SU-DHL-6 (cell line): ENCODE measurements around the gene DAZL.

ENCODE experiments used
- H2AFZ ChIP-seq: fragments of 200-600 bp; sonication (generic); 2 replicates; pipeline ENCODE4 v1.6.1; 2014; ENCODE audit warnings: low read depth, mild to moderate bottlenecking, moderate library complexity, mixed read lengths, antibody characterized with exemption, low read length; ENCODE audit not compliant: severe bottlenecking
- H3F3A ChIP-seq: fragments of 200-600 bp; shearing (Covaris generic); 2 replicates; pipeline ENCODE4 v1.6.0; 2016; ENCODE audit warnings: antibody characterized with exemption, mild to moderate bottlenecking; ENCODE audit not compliant: insufficient read depth
- H3K27ac ChIP-seq: fragments of 200-600 bp; sonication (generic); 2 replicates; pipeline ENCODE4 v1.5.1; 2016; ENCODE audit warnings: low read depth, mild to moderate bottlenecking, low read length, moderate library complexity, mixed read lengths
- H3K27me3 ChIP-seq: fragments of 200-600 bp; sonication (generic), shearing (Covaris generic); 2 replicates; pipeline ENCODE4 v1.6.0; 2014; ENCODE audit warnings: mild to moderate bottlenecking, low read length
- H3K36me3 ChIP-seq: fragments of 200-600 bp; sonication (generic); 2 replicates; pipeline ENCODE4 v1.6.1; 2014; ENCODE audit warnings: mild to moderate bottlenecking, low read length, mixed read lengths
- H3K4me2 ChIP-seq: fragments of 300-600, 200-600 bp; shearing (Covaris generic), sonication (generic); 2 replicates; pipeline ENCODE4 v1.6.0; 2014; ENCODE audit warnings: low read length, low read depth, mild to moderate bottlenecking; ENCODE audit not compliant: poor library complexity, severe bottlenecking
- H3K4me3 ChIP-seq: fragments of 200-600 bp; sonication (generic); 2 replicates; pipeline ENCODE4 v1.5.1; 2014; ENCODE audit warnings: antibody characterized with exemption, low read length, mild to moderate bottlenecking, mixed read lengths; ENCODE audit not compliant: insufficient read depth, poor library complexity, severe bottlenecking
- H3K79me2 ChIP-seq: fragments of 200-600 bp; sonication (generic); 2 replicates; pipeline ENCODE4 v1.6.1; 2014; ENCODE audit warnings: mild to moderate bottlenecking, low read length, moderate library complexity; ENCODE audit not compliant: insufficient read depth
- H3K9ac ChIP-seq: fragments of 200-600 bp; sonication (generic); 2 replicates; pipeline ENCODE4 v1.7.0; 2014; ENCODE audit warnings: mild to moderate bottlenecking, low read length
- H3K9me2 ChIP-seq: fragments of 200-600 bp; sonication (generic); replicated peaks from 2 replicates; pipeline ENCODE4 v1.6.1; 2014; ENCODE audit warnings: low read length; ENCODE audit not compliant: insufficient read depth
- H3K9me3 ChIP-seq: fragments of 200-600 bp; sonication (generic); 2 replicates; pipeline ENCODE4 v1.6.1; 2014; ENCODE audit warnings: low read length, mixed read lengths; ENCODE audit not compliant: insufficient read depth
- H4K20me1 ChIP-seq: fragments of 200-600 bp; sonication (generic); 2 replicates; pipeline ENCODE4 v1.6.1; 2014; ENCODE audit warnings: low read depth, mild to moderate bottlenecking, antibody characterized with exemption, low read length, moderate library complexity, mixed read lengths
- EZH2phosphoT487 ChIP-seq: fragments of 200-600 bp; sonication (generic), shearing (Covaris generic); conservative IDR thresholded peaks from 2 replicates; pipeline ENCODE4 v1.6.1; 2018; ENCODE audit warnings: mild to moderate bottlenecking, antibody characterized with exemption, low read length, moderate library complexity, mixed read lengths
- TF ChIP-seq, protein P1 (sequence below): fragments of 200-600 bp; sonication (generic); IDR thresholded peaks from one replicate; pipeline ENCODE4 v1.5.1; 2017; ENCODE audit warnings: antibody characterized with exemption, mild to moderate bottlenecking, low read length, moderate library complexity; ENCODE audit not compliant: insufficient read depth, poor library complexity, severe bottlenecking

DAZL gene

DNA sequence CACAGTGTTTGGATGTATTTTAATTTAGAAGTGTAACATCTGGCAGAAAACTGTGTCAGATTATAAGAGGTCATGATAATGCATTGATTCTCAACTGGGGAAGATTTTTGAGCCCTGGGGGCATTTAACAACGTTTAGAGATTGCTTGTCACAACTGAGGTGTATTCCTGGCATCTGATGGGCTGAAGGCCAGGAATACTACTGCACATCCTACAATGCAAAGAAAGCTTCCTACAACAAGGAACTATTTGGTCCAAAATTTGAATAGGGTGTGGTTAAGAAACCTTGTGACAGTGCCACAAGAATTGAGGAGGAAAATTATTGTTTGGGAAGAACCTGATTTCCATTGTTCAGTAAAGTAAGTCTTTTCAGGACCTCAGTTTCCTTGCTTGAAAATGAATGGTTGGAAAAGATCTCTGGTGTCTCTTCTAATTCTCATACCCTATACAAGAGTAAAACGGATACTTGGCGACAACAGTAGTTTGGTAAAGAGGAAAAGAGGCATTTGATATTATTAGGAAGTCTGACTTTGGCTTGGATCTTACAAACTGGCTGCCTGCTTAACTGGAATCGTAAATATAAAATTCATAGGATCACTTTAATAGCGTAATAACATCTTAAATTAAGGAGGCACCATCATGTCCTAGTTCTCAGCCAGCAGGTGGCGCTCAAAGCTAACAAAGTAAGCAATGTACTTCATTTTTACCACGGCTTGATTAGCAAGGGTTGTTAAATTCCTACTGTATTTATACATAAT lies 4.3 kb downstream of the DAZL start:
- H3K27me3 ChIP-seq, result no peaks in the 10 kb centered on the region
- no peaks in the 10 kb centered on the region for H3K9me2 ChIP-seq
- TF ChIP-seq, protein P1, sequence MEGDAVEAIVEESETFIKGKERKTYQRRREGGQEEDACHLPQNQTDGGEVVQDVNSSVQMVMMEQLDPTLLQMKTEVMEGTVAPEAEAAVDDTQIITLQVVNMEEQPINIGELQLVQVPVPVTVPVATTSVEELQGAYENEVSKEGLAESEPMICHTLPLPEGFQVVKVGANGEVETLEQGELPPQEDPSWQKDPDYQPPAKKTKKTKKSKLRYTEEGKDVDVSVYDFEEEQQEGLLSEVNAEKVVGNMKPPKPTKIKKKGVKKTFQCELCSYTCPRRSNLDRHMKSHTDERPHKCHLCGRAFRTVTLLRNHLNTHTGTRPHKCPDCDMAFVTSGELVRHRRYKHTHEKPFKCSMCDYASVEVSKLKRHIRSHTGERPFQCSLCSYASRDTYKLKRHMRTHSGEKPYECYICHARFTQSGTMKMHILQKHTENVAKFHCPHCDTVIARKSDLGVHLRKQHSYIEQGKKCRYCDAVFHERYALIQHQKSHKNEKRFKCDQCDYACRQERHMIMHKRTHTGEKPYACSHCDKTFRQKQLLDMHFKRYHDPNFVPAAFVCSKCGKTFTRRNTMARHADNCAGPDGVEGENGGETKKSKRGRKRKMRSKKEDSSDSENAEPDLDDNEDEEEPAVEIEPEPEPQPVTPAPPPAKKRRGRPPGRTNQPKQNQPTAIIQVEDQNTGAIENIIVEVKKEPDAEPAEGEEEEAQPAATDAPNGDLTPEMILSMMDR, result peak; percentile 70
- TF ChIP-seq EZH2phosphoT487, result no peak
- H4K20me1 ChIP-seq, result no peaks in the 10 kb centered on the region
- H3K27ac ChIP-seq, result no peak overlapping the region
- no peaks in the 10 kb centered on the region for H3K79me2 ChIP-seq
- H3K9ac ChIP-seq, result no peak overlapping the region
- H3K4me2 ChIP-seq, result no peak overlapping the region
- H3K9me3 ChIP-seq, result no peaks in the 10 kb centered on the region
- H3K4me3 ChIP-seq, result no peak overlapping the region
- H3F3A ChIP-seq, result 0 out of 2 replicates have a peak, but pooled peaks cover 2% of the 10 kb centered on the region
- H3K36me3 ChIP-seq, result no peaks in the 10 kb centered on the region
- H2AFZ ChIP-seq, result no peak overlapping the region

DNA sequence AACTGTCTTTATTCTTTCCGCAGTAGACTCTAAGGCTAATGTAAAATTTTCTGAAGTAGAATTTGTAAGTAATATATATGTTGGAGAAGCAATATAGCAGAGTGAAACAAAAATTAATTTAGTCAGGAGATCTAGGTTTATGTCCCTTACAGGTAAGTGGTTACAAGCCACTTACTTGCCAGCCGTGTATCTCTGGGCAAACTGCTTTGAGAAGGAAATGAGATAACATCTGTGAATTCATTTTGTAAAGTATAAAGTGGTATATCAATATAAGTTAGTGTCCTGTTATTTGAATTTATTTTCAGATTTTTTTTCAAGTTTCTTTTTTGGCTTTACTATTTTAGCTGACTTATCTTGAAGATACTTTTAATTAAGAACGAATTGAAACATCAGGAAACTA lies 5.5 kb downstream of the DAZL start:
- no peaks in the 10 kb centered on the region for H3K9me2 ChIP-seq
- no peak overlapping the region for H3K4me2 ChIP-seq
- H3K36me3 ChIP-seq, result no peaks in the 10 kb centered on the region
- H3K4me3 ChIP-seq, result no peak overlapping the region
- TF ChIP-seq EZH2phosphoT487, result no peak
- TF ChIP-seq, protein P1, result no peak
- 0 out of 2 replicates have a peak, but pooled peaks cover 2% of the 10 kb centered on the region for H3F3A ChIP-seq
- H3K27me3 ChIP-seq, result no peaks in the 10 kb centered on the region
- no peaks in the 10 kb centered on the region for H3K9me3 ChIP-seq
- no peak overlapping the region for H3K27ac ChIP-seq
- H3K79me2 ChIP-seq, result no peaks in the 10 kb centered on the region
- H4K20me1 ChIP-seq, result no peaks in the 10 kb centered on the region
- no peak overlapping the region for H3K9ac ChIP-seq
- no peak overlapping the region for H2AFZ ChIP-seq

DNA sequence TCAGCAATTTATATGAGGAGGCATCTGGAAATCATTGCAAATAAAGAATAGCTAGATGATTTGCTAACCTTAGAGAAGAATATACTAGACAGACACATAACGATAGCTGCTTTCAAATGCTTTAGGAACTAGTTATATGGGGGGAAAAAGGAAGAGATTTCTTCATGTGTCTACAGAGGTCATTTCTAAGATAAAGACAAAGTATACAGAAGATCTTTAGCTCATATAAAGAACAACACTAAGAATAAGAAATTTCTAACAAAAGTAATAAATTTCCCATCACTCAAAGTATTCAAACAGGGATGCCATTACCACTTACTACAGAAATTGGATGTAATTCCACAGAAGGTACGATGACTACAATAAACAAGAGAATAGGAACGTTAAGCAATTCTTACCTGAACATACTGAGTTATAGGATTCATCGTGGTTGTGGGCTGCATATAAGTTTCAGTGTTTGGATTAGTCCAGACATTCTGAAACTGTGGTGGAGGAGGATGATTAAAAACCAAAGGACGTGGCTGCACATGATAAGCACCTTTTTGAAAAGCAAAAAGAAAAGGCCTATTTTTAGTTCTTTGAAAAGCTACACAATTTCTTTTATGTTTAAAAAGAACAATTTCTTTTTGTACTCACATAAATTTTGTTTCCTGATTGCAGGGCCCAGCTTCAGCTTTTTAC lies 8.7 kb downstream of the DAZL start:
- Histone ChIP-seq H3K4me2 (no peak overlapping the region), H3K79me2 (no peaks in the 10 kb centered on the region), H3K27ac (no peak overlapping the region)

More for the DNA sequence above, 8.7 kb downstream of the DAZL start:
- H3K9ac ChIP-seq, result no peak overlapping the region
- TF ChIP-seq, protein P1, result no peak
- no peak overlapping the region for H2AFZ ChIP-seq
- no peaks in the 10 kb centered on the region for H3K27me3 ChIP-seq
- H3K36me3 ChIP-seq, result no peaks in the 10 kb centered on the region
- H3K9me3 ChIP-seq, result no peaks in the 10 kb centered on the region
- 0 out of 2 replicates have a peak, but pooled peaks cover 2% of the 10 kb centered on the region for H3F3A ChIP-seq
- H3K9me2 ChIP-seq, result no peaks in the 10 kb centered on the region
- H4K20me1 ChIP-seq, result no peaks in the 10 kb centered on the region
- H3K4me3 ChIP-seq, result no peak overlapping the region
